ENCODE measurements around the gene OR4D9. TPM values are rescaled to one million over a fixed set of nuclear protein-coding genes. Genes with fewer than 3 reads are reported as not detected.

Gene OR4D9
- total RNA-seq, 6 experiments from 2014 or later, result not detected

DNA sequence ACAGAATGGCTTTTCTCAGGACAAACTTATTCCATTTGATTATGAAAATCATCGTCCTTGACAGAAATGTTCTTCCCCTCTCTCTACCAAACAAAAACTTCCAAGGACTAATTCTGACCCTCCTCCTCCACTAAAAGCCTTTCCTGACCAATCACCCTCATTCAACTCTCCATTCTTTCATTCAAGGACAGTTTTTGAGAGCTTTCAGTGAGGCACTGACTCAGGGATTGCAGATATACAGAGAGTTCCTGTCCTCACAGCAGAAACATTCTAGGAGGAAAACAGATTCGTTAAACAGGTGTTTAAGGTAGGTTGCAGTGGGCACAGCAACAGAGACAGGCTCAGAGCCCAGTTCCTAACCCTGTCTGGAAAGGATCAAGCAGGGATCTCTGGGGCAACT is 41.5 kb downstream of the OR4D9 start:
- TF ChIP-seq POLR2A (IDR thresholded peaks at IDR 0.05), result no peak
- TF ChIP-seq, protein P1, sequence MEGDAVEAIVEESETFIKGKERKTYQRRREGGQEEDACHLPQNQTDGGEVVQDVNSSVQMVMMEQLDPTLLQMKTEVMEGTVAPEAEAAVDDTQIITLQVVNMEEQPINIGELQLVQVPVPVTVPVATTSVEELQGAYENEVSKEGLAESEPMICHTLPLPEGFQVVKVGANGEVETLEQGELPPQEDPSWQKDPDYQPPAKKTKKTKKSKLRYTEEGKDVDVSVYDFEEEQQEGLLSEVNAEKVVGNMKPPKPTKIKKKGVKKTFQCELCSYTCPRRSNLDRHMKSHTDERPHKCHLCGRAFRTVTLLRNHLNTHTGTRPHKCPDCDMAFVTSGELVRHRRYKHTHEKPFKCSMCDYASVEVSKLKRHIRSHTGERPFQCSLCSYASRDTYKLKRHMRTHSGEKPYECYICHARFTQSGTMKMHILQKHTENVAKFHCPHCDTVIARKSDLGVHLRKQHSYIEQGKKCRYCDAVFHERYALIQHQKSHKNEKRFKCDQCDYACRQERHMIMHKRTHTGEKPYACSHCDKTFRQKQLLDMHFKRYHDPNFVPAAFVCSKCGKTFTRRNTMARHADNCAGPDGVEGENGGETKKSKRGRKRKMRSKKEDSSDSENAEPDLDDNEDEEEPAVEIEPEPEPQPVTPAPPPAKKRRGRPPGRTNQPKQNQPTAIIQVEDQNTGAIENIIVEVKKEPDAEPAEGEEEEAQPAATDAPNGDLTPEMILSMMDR (IDR thresholded peaks at IDR 0.05), result no peak
- Histone ChIP-seq H3K4me3 (no peak overlapping the region), H3K9me3 (no peaks in the 10 kb centered on the region), H3K27me3 (no peaks in the 10 kb centered on the region), H3K27ac (no peak overlapping the region), H3K36me3 (no peaks in the 10 kb centered on the region), H3K4me1 (peaks cover 0 to 8% (median 0%) of the 10 kb centered on the region in 4 donors)
- ATAC-seq (no peak), DNase-seq (no peak)
- intact Hi-C loops (cut with DNase I), result no loop called here
- 51% methylated on average over 2 of the region's 2 CpGs for WGBS (ENCODE audit: insufficient coverage, low coverage, low lambda C conversion rate, missing lambda C conversion rate)

DNA sequence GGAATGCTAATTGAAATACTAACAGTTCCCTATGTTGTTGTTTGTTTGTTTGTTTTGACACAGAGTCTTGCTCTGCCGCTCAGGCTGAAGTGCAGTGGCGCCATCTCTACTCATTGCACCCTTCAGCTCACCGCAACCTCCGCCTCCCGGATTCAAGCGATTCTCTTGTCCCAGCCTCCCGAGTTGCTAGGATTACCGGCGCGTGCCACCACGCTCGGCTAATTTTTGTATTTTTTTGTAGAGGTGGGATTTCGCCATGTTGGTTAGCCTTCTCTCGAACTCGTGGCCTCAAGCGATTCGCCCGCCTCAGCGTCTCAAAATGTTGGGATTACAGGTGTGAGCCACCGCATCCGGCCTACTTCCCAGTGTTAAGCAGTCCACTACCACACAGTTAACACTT is 42.0 kb downstream of the OR4D9 start:
- DNase-seq (no peak), ATAC-seq (no peak)
- WGBS (ENCODE audit: insufficient coverage, low coverage, low lambda C conversion rate, missing lambda C conversion rate), result 97% methylated on average over 15 of the region's 21 CpGs
- TF ChIP-seq, protein P1 (IDR thresholded peaks at IDR 0.05), result no peak
- TF ChIP-seq POLR2A (IDR thresholded peaks at IDR 0.05), result no peak
- peaks cover 0 to 8% (median 0%) of the 10 kb centered on the region in 4 donors for H3K4me1 ChIP-seq
- H3K27me3 ChIP-seq, result no peaks in the 10 kb centered on the region
- no peaks in the 10 kb centered on the region for H3K36me3 ChIP-seq
- H3K27ac ChIP-seq, result no peak overlapping the region
- H3K9me3 ChIP-seq, result no peaks in the 10 kb centered on the region
- intact Hi-C loops (cut with DNase I), result no loop called here
- no peak overlapping the region for H3K4me3 ChIP-seq

DNA sequence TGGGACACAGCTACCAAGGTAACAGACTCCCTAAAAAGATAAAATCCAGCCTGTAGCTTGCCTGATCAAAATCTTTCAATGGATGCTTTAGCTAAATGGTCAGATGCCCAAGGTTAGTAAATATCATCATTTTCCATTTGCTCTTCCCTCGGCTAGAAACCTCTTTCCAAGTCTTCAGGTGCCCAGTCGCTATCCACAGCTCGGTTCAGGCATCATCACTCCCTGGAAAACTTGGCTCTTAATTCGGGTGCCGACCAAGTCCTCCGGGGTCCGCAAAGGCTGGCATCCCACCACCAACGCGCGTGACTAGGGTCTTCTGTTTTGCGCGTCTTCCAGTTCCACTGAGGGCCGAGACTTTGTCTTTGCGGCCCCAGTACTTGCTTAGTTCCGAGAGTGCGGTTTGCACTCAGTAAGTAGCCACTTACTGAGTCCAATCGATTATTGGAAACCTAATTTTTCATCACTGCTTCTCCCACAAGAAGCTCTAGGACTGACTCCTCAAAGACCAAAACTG is 44.3 kb downstream of the OR4D9 start:
- WGBS (ENCODE audit: insufficient coverage, low coverage, low lambda C conversion rate, missing lambda C conversion rate), result 19% methylated on average over 16 of the region's 17 CpGs
- no peak for TF ChIP-seq POLR2A (IDR thresholded peaks at IDR 0.05)
- TF ChIP-seq, protein P1 (IDR thresholded peaks at IDR 0.05), result no peak
- intact Hi-C loops (cut with DNase I), result no loop called here
- H3K9me3 ChIP-seq, result no peaks in the 10 kb centered on the region
- H3K27me3 ChIP-seq, result no peaks in the 10 kb centered on the region
- DNase-seq (peak in 1 of 3 donors; percentile 32), ATAC-seq (no peak)
- peaks cover 0 to 8% (median 0%) of the 10 kb centered on the region in 4 donors for H3K4me1 ChIP-seq
- H3K36me3 ChIP-seq, result no peaks in the 10 kb centered on the region
- no peak overlapping the region for H3K27ac ChIP-seq
- peak overlapping the region; percentile 5 to 27 (median 23) for H3K4me3 ChIP-seq

DNA sequence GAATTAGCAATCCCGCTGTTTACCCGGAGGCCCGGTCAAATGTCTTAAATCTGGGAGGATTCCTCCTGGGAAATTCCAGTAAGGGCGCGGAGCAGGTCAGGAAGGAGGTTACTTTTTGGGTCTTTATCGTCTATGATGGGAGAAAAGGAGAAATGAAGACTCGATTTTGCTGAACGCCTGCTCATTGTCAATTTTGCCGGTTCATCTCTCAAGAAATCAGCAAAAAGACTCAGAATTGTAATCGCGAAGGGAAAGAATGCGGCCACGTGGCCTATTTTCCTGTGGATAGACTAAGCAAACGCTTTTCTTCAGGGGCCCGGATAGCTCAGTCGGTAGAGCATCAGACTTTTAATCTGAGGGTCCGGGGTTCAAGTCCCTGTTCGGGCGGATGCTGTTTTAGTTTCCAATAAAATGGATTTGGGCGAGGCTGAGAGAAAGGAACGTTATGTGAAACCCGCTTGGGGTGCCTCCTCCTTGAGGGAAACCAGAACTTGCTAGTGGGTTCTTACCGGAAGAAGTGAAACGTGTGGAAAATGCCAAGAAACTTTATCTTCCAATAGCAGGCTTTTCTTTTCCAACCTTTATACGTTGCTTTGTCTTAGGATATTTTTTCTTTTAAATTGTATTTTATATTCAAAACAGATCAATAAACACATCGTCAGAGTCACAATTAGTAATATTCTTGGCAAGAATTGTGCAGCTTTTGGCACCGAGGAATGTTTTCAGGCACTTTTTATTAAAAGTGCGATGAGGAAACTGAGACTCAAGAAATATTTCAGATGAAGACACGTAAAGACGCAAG is 45.0 kb downstream of the OR4D9 start:
- H3K36me3 ChIP-seq, result no peaks in the 10 kb centered on the region
- no peaks in the 10 kb centered on the region for H3K27me3 ChIP-seq
- H3K27ac ChIP-seq, result no peak overlapping the region
- DNase-seq, result no peak
- H3K9me3 ChIP-seq, result no peaks in the 10 kb centered on the region
- H3K4me3 ChIP-seq, result peak overlapping the region; percentile 5 to 27 (median 23)
- no peak for TF ChIP-seq POLR2A (IDR thresholded peaks at IDR 0.05)
- TF ChIP-seq, protein P1 (IDR thresholded peaks at IDR 0.05), result no peak
- ATAC-seq, result peak; percentile 15 to 57 (median 42)
- intact Hi-C loops (cut with DNase I), result no loop called here
- 6% methylated on average over 30 of the region's 30 CpGs for WGBS (ENCODE audit: insufficient coverage, low coverage, low lambda C conversion rate, missing lambda C conversion rate)
- H3K4me1 ChIP-seq, result peaks cover 0 to 8% (median 0%) of the 10 kb centered on the region in 4 donors

Data from right lobe of liver (tissue), 6 donors.